ENCODE data around the gene CCNY. TPM values are rescaled to one million over a fixed set of nuclear protein-coding genes. Genes with fewer than 3 reads are reported as not detected.
A peak's percentile ranks its signal among the peaks of the same experiment; 100 is the strongest.

The CCNY gene
- total RNA-seq, 2 donors from 2014 or later: 60.5 to 65.9 TPM

GRCh38 chr10:35420044-35420443, 83.7 kb downstream of the CCNY start:
- H3K9me3 Mint-ChIP-seq: no peaks in the 10 kb centered on the region
- no peak overlapping the region for H3K27ac ChIP-seq (ENCODE audit: low read depth, low read length)
- H3K4me1 Mint-ChIP-seq: peaks cover 53% of the 10 kb centered on the region
- no peaks in the 10 kb centered on the region for H3K27me3 Mint-ChIP-seq (ENCODE audit: insufficient read depth)
- H3K4me1 ChIP-seq (ENCODE audit: control insufficient read depth, insufficient read depth, low read length): peaks cover 4% of the 10 kb centered on the region
- peak overlapping the region; percentile 90 for H3K27ac Mint-ChIP-seq
- no peak overlapping the region for H3K4me3 ChIP-seq (ENCODE audit: low read length)
- H3K27me3 ChIP-seq (ENCODE audit: control insufficient read depth, insufficient read depth, low read length, poor library complexity, severe bottlenecking): no peaks in the 10 kb centered on the region
- no peaks in the 10 kb centered on the region for H3K36me3 Mint-ChIP-seq (ENCODE audit: low read depth)
- no peaks in the 10 kb centered on the region for H3K9me3 ChIP-seq (ENCODE audit: control insufficient read depth, low read length)
- no peak for TF ChIP-seq CTCF (conservative IDR thresholded peaks at IDR 0.05)
- 93% methylated on average over 2 of the region's 2 CpGs; no CpG with 5 or more reads in 1 of the 2 experiments for WGBS, 2 experiments (ENCODE audit: insufficient coverage in 1 of 2, insufficient read length in 1 of 2)
- DNase-seq: no peak
- no peak overlapping the region for H3K4me3 Mint-ChIP-seq
- H3K9ac ChIP-seq (ENCODE audit: extremely low read depth, low read length, poor library complexity, severe bottlenecking): no peak overlapping the region
- no peaks in the 10 kb centered on the region for H3K36me3 ChIP-seq (ENCODE audit: control insufficient read depth, insufficient read depth, low read length)

GRCh38 chr10:35420827-35421552, 84.7 kb downstream of the CCNY start:
- WGBS, 2 experiments (ENCODE audit: insufficient coverage in 1 of 2, insufficient read length in 1 of 2): 80 to 89% methylated on average over 9 to 11 of the region's 11 CpGs
- Mint-ChIP-seq H3K27ac (peak overlapping the region; percentile 90), H3K9me3 (no peaks in the 10 kb centered on the region), H3K4me1 (peaks cover 47% of the 10 kb centered on the region), H3K36me3 (ENCODE audit: low read depth) (no peaks in the 10 kb centered on the region), H3K4me3 (no peak overlapping the region), H3K27me3 (ENCODE audit: insufficient read depth) (no peaks in the 10 kb centered on the region)
- no peaks in the 10 kb centered on the region for H3K9me3 ChIP-seq (ENCODE audit: control insufficient read depth, low read length)
- peak overlapping the region; percentile 21 for H3K9ac ChIP-seq (ENCODE audit: extremely low read depth, low read length, poor library complexity, severe bottlenecking)
- no peak for TF ChIP-seq CTCF (conservative IDR thresholded peaks at IDR 0.05)
- no peak for DNase-seq
- H3K27ac ChIP-seq (ENCODE audit: low read depth, low read length): peak overlapping the region; percentile 34
- no peaks in the 10 kb centered on the region for H3K36me3 ChIP-seq (ENCODE audit: control insufficient read depth, insufficient read depth, low read length)
- no peaks in the 10 kb centered on the region for H3K27me3 ChIP-seq (ENCODE audit: control insufficient read depth, insufficient read depth, low read length, poor library complexity, severe bottlenecking)
- H3K4me1 ChIP-seq (ENCODE audit: control insufficient read depth, insufficient read depth, low read length): peaks cover 2% of the 10 kb centered on the region
- no peak overlapping the region for H3K4me3 ChIP-seq (ENCODE audit: low read length)

GRCh38 chr10:35421553-35422178, 85.4 kb downstream of the CCNY start:
- Mint-ChIP-seq H3K4me1 (peaks cover 43% of the 10 kb centered on the region), H3K27ac (peak overlapping the region; percentile 90), H3K9me3 (no peaks in the 10 kb centered on the region), H3K27me3 (ENCODE audit: insufficient read depth) (no peaks in the 10 kb centered on the region), H3K4me3 (no peak overlapping the region), H3K36me3 (ENCODE audit: low read depth) (no peaks in the 10 kb centered on the region)
- TF ChIP-seq CTCF (conservative IDR thresholded peaks at IDR 0.05): no peak
- no peaks in the 10 kb centered on the region for H3K27me3 ChIP-seq (ENCODE audit: control insufficient read depth, insufficient read depth, low read length, poor library complexity, severe bottlenecking)
- H3K4me3 ChIP-seq (ENCODE audit: low read length): no peak overlapping the region
- no peaks in the 10 kb centered on the region for H3K36me3 ChIP-seq (ENCODE audit: control insufficient read depth, insufficient read depth, low read length)
- H3K4me1 ChIP-seq (ENCODE audit: control insufficient read depth, insufficient read depth, low read length): peaks cover 2% of the 10 kb centered on the region
- WGBS, 2 experiments (ENCODE audit: insufficient coverage in 1 of 2, insufficient read length in 1 of 2): 66 to 67% methylated on average over 2 to 5 of the region's 5 CpGs
- H3K27ac ChIP-seq (ENCODE audit: low read depth, low read length): peak overlapping the region; percentile 34
- DNase-seq: peak; percentile 71
- H3K9ac ChIP-seq (ENCODE audit: extremely low read depth, low read length, poor library complexity, severe bottlenecking): peak overlapping the region; percentile 21
- H3K9me3 ChIP-seq (ENCODE audit: control insufficient read depth, low read length): no peaks in the 10 kb centered on the region
